ENCODE data around the gene AFAP1. TPM values are rescaled to one million over a fixed set of nuclear protein-coding genes. Genes with fewer than 3 reads are reported as not detected.

The AFAP1 gene
- polyA plus RNA-seq, 1 donor (not counting 4 experiments of a cell fraction or from before 2014, with no cell fraction given): 7.6 TPM

- no peak for FAIRE-seq
- Histone ChIP-seq H3K79me2 (ENCODE audit: control insufficient read depth, insufficient read depth, low read length) (peaks cover 85% of the 10 kb centered on the region), H3K27ac (ENCODE audit: control insufficient read depth, insufficient read depth, low read length) (no peak overlapping the region), H3K4me3 (ENCODE audit: control insufficient read depth in 2 of 3, extremely low read depth in 1 of 3, insufficient read depth in 2 of 3, low read depth in 1 of 3, low read length in 3 of 3) (no peak overlapping the region), H2AFZ (ENCODE audit: control insufficient read depth, low read length) (no peak overlapping the region), H3K4me1 (ENCODE audit: control insufficient read depth, extremely low read depth, insufficient read depth, low read length) (peaks cover 3% of the 10 kb centered on the region), H3K36me3 (ENCODE audit: control insufficient read depth in 2 of 2, extremely low read depth in 1 of 2, insufficient read depth in 2 of 2, low read length in 2 of 2) (peaks cover 0 to 2% of the 10 kb centered on the region in 2 experiments), H3K4me2 (ENCODE audit: control insufficient read depth, extremely low read depth, insufficient read depth, low read depth, low read length) (no peak overlapping the region), H3K9me3 (ENCODE audit: control insufficient read depth, low read depth, low read length) (no peaks in the 10 kb centered on the region), H4K20me1 (ENCODE audit: control insufficient read depth, extremely low read depth, insufficient read depth, low read length) (peaks cover 4% of the 10 kb centered on the region), H3K9ac (ENCODE audit: control insufficient read depth, extremely low read depth, insufficient read depth, low read length) (no peak overlapping the region), H3K27me3 (ENCODE audit: control insufficient read depth, extremely low read depth, insufficient read depth, low read length) (no peaks in the 10 kb centered on the region), H3K9me1 (ENCODE audit: control insufficient read depth, extremely low read depth, insufficient read depth, low read length) (no peaks in the 10 kb centered on the region)
- no peak for TF ChIP-seq CTCF (optimal IDR thresholded peaks at IDR 0.05 in 1 of 3, IDR thresholded peaks at IDR 0.05 in 1 of 3, conservative IDR thresholded peaks at IDR 0.05 in 1 of 3; ENCODE audit: extremely low read depth in 1 of 3, insufficient read depth in 2 of 3, low read length in 3 of 3)
- no peak for TF ChIP-seq EZH2 (IDR thresholded peaks at IDR 0.05; ENCODE audit: low read length)
- no peak for DNase-seq (ENCODE audit: low read depth, low spot score)
- dilution Hi-C loops (cut with MboI; ENCODE audit: extremely low pct_ligation_motif_present, low sequenced_read_pairs): no loop called here
These were observed 33.4 kb downstream of the AFAP1 start for GRCh38 chr4:7906171-7906701.

- FAIRE-seq (no peak), DNase-seq (ENCODE audit: low read depth, low spot score) (no peak)
- Histone ChIP-seq H4K20me1 (ENCODE audit: control insufficient read depth, extremely low read depth, insufficient read depth, low read length) (no peaks in the 10 kb centered on the region), H3K4me3 (ENCODE audit: control insufficient read depth in 2 of 3, extremely low read depth in 1 of 3, insufficient read depth in 2 of 3, low read depth in 1 of 3, low read length in 3 of 3) (no peak overlapping the region), H3K27me3 (ENCODE audit: control insufficient read depth, extremely low read depth, insufficient read depth, low read length) (no peaks in the 10 kb centered on the region), H3K79me2 (ENCODE audit: control insufficient read depth, insufficient read depth, low read length) (peaks cover 84% of the 10 kb centered on the region), H3K36me3 (ENCODE audit: control insufficient read depth in 2 of 2, extremely low read depth in 1 of 2, insufficient read depth in 2 of 2, low read length in 2 of 2) (peaks cover 0 to 2% of the 10 kb centered on the region in 2 experiments), H2AFZ (ENCODE audit: control insufficient read depth, low read length) (no peak overlapping the region), H3K9ac (ENCODE audit: control insufficient read depth, extremely low read depth, insufficient read depth, low read length) (no peak overlapping the region), H3K4me1 (ENCODE audit: control insufficient read depth, extremely low read depth, insufficient read depth, low read length) (no peaks in the 10 kb centered on the region), H3K27ac (ENCODE audit: control insufficient read depth, insufficient read depth, low read length) (no peak overlapping the region), H3K9me3 (ENCODE audit: control insufficient read depth, low read depth, low read length) (no peaks in the 10 kb centered on the region), H3K4me2 (ENCODE audit: control insufficient read depth, extremely low read depth, insufficient read depth, low read depth, low read length) (no peak overlapping the region), H3K9me1 (ENCODE audit: control insufficient read depth, extremely low read depth, insufficient read depth, low read length) (no peaks in the 10 kb centered on the region)
- dilution Hi-C loops (cut with MboI; ENCODE audit: extremely low pct_ligation_motif_present, low sequenced_read_pairs): no loop called here
- TF ChIP-seq CTCF (optimal IDR thresholded peaks at IDR 0.05 in 1 of 3, IDR thresholded peaks at IDR 0.05 in 1 of 3, conservative IDR thresholded peaks at IDR 0.05 in 1 of 3; ENCODE audit: extremely low read depth in 1 of 3, insufficient read depth in 2 of 3, low read length in 3 of 3): no peak
These were observed 34.4 kb downstream of the AFAP1 start for GRCh38 chr4:7904952-7905915.
